OCI-M2 (cell line): ENCODE results near the gene ALS2.
"Not testable (repeated sequence)": the region's sequence is repeated elsewhere in the genome, so short reads cannot be mapped to it uniquely, and the experiment has no call there.

Source experiments
- DNase-seq: peaks from one replicate; lab custom pipeline; 2025; ENCODE audit not compliant: unreplicated experiment; lab: John Stamatoyannopoulos, UW

The ALS2 gene

DNA sequence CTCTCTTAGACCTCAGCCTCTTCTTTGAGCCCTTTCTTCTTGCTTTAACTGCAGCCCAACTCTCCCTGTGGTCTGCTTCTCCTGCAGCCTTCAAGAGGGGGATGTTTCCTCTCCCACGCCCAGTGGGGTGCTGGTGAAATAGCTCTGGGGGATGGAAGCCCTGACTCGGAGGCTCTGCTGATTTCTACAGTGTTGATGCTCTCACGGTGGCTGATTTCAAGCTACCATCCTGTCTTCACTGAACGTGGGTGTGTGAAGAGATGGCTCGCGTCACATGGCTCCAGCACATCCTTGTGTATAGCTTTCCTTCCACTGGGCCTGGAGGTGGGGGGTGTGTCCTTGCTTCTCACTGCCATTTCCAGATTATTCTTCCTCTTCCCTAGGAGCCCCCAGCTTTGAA is 102.3 kb downstream of the ALS2 start:
- DNase-seq, result no peak

DNA sequence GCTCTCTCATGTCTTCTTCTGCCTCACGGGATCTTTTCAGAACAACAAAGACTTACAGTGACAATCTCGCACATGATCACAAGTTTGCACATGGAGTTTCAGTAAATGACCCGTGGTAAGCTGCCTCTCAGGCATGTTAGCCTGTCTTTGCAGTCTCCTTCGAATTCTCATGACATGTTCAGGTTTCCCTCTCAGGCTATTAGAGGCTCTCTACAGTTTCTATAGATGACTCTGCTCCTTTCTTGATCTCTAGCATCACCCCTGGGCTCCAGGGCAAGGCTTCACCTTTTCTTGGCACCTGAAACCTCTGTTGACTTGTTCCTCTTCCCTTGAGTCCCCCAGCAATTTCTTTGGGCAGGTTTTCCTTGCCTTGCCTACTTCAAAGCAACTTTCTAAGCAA is 105.3 kb downstream of the ALS2 start:
- DNase-seq, result no peak

DNA sequence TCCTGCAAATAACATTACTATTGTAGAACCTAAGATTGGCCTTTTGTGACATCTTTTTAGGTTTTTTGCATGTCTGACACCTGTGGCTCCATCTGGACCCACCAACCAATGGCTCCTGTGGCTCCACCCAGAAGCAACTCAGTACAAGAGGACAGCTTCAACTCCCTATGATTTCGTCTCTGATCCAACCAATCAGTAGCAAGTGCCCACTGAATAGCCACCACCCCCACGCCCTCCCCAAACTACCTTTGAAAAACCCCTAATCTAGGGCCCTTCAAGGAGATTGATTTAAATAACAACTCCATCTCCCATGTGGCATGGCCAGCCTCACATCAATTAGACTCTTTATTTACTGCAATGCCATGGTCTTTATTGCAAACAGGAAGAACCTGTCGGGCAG is 105.9 kb downstream of the ALS2 start:
- DNase-seq, result no peak

DNA sequence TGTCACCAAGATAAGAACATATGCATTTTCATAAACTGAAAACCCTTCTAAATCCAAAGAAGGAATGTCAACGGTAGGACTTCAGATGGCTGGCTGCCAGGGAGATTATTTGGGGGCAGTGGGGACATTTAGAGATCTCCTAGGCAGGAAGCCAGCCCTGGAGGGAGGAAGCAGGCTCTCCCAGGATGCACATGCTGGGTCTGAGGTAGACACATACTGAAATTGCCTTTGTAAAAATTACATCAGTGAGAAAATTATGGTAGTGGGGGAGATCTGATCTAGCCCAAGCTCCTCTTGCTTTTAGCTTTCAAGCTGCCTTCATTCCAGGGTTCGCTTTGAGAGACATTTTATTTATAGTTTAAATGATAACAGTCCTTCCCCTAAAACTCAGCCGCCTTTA is 106.4 kb downstream of the ALS2 start:
- DNase-seq, result no peak

GRCh38 chr2:201673546-201673945 is 107.2 kb downstream of the ALS2 start:
- no peak for DNase-seq

DNA sequence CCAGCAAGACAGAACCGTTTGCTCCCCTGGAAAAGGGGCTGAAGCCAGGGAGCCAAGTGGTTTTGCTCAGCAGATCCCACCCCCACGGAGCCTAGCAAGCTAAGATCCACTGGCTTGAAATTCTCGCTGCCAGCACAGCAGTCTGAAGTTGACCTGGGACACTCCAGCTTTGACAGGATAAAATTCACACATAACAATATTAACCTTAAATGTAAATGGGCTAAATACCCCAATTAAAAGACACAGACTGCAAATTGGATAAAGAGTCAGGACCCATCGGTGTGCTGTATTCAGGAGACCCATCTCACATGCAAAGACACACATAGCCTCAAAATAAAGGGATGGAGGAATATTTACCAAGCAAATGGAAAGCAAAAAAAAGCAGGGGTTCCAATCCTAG is 109.5 kb downstream of the ALS2 start:
- not testable (repeated sequence) for DNase-seq

GRCh38 chr2:201669865-201670264 is 110.9 kb downstream of the ALS2 start:
- no peak for DNase-seq

DNA sequence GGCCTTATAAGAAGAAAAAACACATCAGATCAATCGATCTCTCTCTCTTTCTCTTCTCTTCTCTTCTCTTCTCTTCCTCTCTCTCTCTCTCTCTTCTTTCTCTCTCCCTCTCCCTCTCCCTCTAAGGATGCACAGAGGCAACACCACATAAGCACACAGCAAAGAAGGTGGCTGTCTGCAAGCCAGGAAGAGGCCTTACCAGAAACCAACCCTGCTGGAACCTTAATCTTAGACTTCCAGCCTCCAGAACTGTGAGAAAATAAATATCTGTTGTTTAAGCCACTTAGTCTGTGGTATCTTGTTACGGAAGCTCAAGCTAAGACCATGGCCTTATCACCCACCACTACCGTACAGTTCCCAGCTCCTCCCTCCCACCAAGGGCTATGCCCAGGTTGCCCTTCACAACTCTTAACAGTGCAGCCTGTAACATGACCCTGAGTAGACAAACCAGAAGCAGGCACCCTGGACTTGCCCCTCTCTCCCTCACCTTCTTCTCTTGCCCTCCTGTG is 112.3 kb downstream of the ALS2 start:
- peak; percentile 16 for DNase-seq

DNA sequence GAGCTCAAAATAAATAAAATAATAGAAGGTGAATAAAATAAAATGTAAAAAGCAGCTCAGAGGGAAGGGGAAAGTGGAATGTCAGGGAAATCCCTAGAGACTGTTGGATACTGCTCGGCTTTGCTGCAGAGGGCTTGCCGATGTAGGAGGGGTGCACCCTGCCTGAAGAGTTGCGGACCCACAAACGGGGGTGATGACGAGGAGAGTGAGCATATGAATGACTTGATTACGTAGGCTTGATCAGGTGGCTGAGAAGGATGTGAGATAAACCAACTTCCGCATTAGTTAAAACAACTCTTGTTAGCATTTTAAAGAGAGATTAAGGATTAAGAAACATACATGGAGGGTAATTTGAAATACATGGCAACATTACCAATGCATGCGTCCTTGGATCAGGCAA is 116.4 kb downstream of the ALS2 start:
- DNase-seq, result no peak

DNA sequence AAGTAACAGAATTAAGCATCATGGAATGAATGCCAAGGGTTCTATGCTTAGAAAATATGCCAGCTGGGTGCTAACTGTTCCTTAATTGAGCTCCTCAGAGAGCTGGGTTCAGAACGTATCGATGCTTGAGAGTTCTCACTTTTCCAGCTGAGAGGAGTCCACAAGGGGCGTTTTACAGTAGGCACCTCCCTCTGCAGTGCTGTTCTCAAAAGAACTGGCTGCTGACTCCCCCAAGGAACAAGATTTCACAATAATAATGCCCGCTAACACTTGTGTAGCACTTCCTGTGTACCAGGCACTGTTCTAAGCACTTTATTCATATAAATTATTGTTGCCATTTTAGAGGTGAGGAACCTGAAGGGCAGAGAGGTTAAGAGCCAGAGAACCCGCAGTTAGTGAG is 119.4 kb downstream of the ALS2 start:
- no peak for DNase-seq

DNA sequence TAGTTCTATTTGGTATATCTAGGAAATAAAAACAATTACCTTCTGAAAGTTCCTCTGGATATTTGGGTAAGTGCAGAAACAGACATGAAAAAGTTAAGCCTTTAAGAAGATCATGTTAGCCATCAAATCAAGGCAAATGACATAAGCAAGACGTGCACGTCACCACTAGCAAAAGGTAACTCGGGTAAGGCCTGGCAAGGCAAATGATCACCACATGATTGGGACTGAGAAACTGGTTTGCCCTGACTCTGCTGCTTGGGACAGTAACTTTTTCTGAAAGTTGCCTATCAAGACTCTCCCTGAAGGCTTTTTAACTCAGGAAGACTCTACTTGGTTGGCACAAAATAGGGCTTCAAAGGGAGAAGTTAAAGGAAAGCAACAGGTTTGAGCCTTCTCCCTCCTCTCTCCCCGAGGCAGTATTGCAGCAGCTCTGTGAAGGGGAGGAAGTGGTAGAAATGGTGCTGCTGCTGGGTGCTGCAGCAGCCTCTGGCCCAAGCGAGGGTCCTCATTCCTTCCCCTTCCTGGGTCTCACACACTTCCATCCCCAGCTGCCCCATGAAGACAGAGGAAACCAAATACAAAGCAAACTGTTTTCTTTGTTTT is 120.3 kb downstream of the ALS2 start:
- no peak for DNase-seq

- no peak for DNase-seq
Measured at GRCh38 chr2:201656740-201657139, 124.0 kb downstream of the ALS2 start.

- no peak for DNase-seq
Measured at GRCh38 chr2:201656102-201656501, 124.6 kb downstream of the ALS2 start.

DNA sequence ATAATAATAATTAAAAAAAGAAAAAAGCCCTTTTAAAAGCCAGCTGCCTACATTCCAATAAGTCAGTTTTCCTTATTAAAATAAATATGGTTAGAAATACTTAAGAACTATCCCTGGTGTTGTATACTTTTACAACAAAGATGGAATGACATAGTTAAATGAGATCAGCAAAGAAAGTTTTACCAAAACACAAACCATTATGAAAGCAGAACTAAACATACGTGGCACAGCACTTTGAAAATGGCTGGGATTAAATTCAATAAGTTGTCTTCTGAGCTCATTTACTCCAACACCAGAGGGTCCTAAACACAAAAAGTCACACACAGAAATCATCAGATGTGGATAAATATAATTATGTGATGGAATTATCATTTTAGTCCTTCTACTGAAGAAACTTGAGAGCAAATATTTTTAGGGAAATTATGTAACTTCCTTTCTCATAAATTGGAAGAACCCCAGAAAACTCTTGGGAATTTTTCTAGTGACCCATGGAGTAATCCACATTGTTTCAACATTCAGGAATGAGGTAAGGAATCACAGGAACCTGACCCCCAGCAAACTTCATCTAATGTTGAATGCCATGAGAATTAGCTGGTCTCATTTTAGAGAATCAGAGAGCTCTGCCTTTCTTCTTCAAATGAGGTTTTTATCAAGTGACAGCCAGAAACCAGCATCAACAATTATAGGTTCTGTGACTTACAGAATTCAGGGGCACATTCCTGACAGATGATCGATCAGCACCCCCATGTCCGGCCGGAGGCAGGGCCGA is 125.9 kb downstream of the ALS2 start:
- DNase-seq, result no peak

DNA sequence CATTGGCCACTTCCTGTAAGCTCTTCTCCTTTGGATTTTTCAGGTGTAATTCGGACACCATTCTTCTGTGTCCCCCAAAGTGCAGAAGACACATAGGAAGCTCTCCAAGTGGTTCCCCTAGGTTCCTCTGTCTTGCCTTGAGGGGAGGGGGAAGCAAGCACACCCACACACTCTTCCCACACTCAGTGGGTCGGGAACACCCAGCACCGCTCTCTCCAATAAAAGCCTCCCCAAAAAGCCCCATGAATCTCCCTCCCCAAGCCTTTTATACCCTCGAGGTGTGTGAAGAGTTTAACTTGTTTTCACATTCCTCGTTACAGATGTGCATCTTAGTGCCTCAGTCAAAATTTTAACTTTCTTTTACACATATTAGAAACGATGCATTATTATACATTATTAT is 127.5 kb downstream of the ALS2 start:
- no peak for DNase-seq
